Measurements from ENCODE around the gene PTPRM. TPM values are rescaled to one million over a fixed set of nuclear protein-coding genes. Genes with fewer than 3 reads are reported as not detected.

The PTPRM gene
- polyA plus RNA-seq, 1 experiment, result 81.1 TPM

- no peaks in the 10 kb centered on the region for H3K27me3 ChIP-seq (ENCODE audit: control insufficient read depth, insufficient read depth, low read length)
- H3K9me3 ChIP-seq (ENCODE audit: control insufficient read depth, insufficient read depth, low read length), result no peaks in the 10 kb centered on the region
- no peak overlapping the region for H3K4me3 ChIP-seq (ENCODE audit: low read depth, low read length)
- DNase-seq (ENCODE audit: low read depth, low spot score), result no peak
- TF ChIP-seq, protein P1, sequence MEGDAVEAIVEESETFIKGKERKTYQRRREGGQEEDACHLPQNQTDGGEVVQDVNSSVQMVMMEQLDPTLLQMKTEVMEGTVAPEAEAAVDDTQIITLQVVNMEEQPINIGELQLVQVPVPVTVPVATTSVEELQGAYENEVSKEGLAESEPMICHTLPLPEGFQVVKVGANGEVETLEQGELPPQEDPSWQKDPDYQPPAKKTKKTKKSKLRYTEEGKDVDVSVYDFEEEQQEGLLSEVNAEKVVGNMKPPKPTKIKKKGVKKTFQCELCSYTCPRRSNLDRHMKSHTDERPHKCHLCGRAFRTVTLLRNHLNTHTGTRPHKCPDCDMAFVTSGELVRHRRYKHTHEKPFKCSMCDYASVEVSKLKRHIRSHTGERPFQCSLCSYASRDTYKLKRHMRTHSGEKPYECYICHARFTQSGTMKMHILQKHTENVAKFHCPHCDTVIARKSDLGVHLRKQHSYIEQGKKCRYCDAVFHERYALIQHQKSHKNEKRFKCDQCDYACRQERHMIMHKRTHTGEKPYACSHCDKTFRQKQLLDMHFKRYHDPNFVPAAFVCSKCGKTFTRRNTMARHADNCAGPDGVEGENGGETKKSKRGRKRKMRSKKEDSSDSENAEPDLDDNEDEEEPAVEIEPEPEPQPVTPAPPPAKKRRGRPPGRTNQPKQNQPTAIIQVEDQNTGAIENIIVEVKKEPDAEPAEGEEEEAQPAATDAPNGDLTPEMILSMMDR (IDR thresholded peaks at IDR 0.05; ENCODE audit: low read depth, low read length), result no peak
- H3K27ac ChIP-seq (ENCODE audit: low read depth, low read length), result no peak overlapping the region
- CTCF ChIA-PET, result no interaction called here
- POLR2A ChIA-PET, result no interaction called here
Observed at GRCh38 chr18:8401606-8402005, 834.5 kb downstream of the PTPRM start.

DNA sequence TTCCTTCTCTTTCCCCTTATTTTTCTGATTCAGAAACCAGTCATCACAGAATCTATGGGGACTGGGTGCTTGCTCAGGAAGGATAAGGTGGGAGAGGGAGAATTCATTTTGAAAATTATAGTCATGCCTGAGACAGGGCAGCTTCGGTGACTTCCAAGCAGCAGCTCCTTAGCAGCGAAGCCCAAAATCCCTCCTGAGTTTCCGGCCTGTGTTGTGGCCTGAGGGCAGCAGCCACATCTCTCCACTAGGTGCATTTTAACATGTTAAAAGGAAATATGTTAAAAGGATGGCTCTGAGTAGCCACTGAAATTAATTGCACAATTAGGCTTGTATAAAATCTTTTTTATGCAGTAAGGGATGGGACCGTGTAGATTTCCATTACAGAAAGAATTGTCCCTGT, 835.1 kb downstream of the PTPRM start:
- CTCF ChIA-PET, result no interaction called here
- no peak overlapping the region for H3K27ac ChIP-seq (ENCODE audit: low read depth, low read length)
- POLR2A ChIA-PET, result no interaction called here
- DNase-seq (ENCODE audit: low read depth, low spot score), result no peak
- TF ChIP-seq, protein P1 (IDR thresholded peaks at IDR 0.05; ENCODE audit: low read depth, low read length), result no peak
- H3K4me3 ChIP-seq (ENCODE audit: low read depth, low read length), result no peak overlapping the region
- H3K27me3 ChIP-seq (ENCODE audit: control insufficient read depth, insufficient read depth, low read length), result no peaks in the 10 kb centered on the region
- no peaks in the 10 kb centered on the region for H3K9me3 ChIP-seq (ENCODE audit: control insufficient read depth, insufficient read depth, low read length)

DNA sequence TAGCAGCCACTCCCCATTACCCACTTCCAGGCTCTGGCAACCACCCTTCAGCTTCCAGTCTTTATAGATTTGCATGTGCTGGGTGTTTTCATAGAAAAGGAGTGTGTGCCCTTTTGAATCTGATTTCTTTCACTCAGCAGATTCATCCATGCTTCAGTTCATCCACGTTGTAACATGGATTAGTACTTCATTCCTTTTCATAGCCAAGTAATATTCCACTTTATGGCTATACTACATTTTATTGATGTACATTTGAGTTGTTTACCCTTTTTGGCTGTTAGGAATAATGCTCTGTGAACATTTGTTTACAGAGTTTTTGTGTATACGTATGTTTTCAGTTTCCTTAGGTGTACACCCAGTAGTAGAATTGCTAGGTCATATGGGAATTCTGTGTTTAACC, 836.6 kb downstream of the PTPRM start:
- CTCF ChIA-PET, result no interaction called here
- POLR2A ChIA-PET, result no interaction called here
- Histone ChIP-seq H3K27me3 (ENCODE audit: control insufficient read depth, insufficient read depth, low read length) (no peaks in the 10 kb centered on the region), H3K4me3 (ENCODE audit: low read depth, low read length) (no peak overlapping the region), H3K9me3 (ENCODE audit: control insufficient read depth, insufficient read depth, low read length) (no peaks in the 10 kb centered on the region), H3K27ac (ENCODE audit: low read depth, low read length) (no peak overlapping the region)
- DNase-seq (ENCODE audit: low read depth, low spot score), result no peak
- TF ChIP-seq, protein P1 (IDR thresholded peaks at IDR 0.05; ENCODE audit: low read depth, low read length), result no peak

- Histone ChIP-seq H3K9me3 (ENCODE audit: control insufficient read depth, insufficient read depth, low read length) (no peaks in the 10 kb centered on the region), H3K27me3 (ENCODE audit: control insufficient read depth, insufficient read depth, low read length) (no peaks in the 10 kb centered on the region), H3K4me3 (ENCODE audit: low read depth, low read length) (no peak overlapping the region), H3K27ac (ENCODE audit: low read depth, low read length) (no peak overlapping the region)
- ChIA-PET CTCF (no interaction called here), POLR2A (no interaction called here)
- DNase-seq (ENCODE audit: low read depth, low spot score), result no peak
- TF ChIP-seq, protein P1 (IDR thresholded peaks at IDR 0.05; ENCODE audit: low read depth, low read length), result no peak
Observed at GRCh38 chr18:8406186-8406867, 839.2 kb downstream of the PTPRM start.

DNA sequence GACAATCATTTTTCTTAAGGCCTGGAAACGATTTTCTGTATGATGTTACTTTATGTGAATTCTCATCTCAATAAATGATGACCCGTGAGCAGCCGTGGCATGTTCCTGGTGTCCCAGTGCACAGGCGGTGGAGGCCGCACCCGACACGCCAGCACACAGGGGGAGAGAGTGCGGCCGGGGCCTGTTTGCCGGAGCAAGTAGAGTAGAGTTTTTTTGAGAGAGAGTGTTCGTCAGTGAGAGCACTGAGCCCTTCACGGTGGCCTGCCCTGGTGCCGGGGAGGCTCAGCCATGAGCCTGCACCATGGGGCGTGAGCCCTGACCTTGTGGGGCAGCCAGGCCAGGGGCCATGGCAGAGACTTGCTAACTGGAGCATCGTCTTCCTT, 839.7 kb downstream of the PTPRM start:
- Histone ChIP-seq H3K27me3 (ENCODE audit: control insufficient read depth, insufficient read depth, low read length) (no peaks in the 10 kb centered on the region), H3K27ac (ENCODE audit: low read depth, low read length) (no peak overlapping the region), H3K4me3 (ENCODE audit: low read depth, low read length) (no peak overlapping the region), H3K9me3 (ENCODE audit: control insufficient read depth, insufficient read depth, low read length) (peaks cover 1% of the 10 kb centered on the region; the same call in 1 of the 2 replicates)
- DNase-seq (ENCODE audit: low read depth, low spot score), result no peak
- TF ChIP-seq, protein P1 (IDR thresholded peaks at IDR 0.05; ENCODE audit: low read depth, low read length), result no peak
- POLR2A ChIA-PET, result no interaction called here
- CTCF ChIA-PET, result no interaction called here
